IPS DF 4.7 (cell line): ENCODE results near the gene CLPSL1.
"Not testable (repeated sequence)": the region's sequence is repeated elsewhere in the genome, so short reads cannot be mapped to it uniquely, and the experiment has no call there.

Experiments used
- DNase-seq: peaks from one replicate; pipeline ENCODE4 v3.0.0-alpha.2; 2013; ENCODE audit warnings: low spot score; ENCODE audit errors: extremely low read depth

The CLPSL1 gene, protein sequence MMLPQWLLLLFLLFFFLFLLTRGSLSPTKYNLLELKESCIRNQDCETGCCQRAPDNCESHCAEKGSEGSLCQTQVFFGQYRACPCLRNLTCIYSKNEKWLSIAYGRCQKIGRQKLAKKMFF

DNA sequence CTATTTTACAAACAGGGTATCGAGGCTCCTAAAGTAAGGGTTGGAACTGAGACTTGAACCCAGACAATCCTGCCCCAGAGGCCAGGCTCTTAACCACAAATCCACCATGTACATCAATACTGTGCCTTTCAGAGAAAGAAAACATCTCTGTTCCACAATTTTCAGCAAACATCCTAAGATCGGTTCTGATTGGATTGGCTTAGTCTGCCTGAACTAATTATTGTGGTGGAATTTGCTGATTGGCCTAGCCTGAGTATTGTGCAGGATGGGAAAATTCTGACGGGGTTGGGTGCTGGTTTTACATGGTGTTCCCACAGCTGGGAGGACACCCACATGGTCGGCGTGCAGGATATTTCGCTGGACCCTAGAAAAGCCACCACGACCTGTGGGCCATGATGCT, at the start of gene CLPSL1:
Gene CLPSL1 (plus strand): TSS at position 301 of the 400 bp plus-strand sequence. CDS start 92 bp downstream, at position 393.
- no peak for DNase-seq

DNA sequence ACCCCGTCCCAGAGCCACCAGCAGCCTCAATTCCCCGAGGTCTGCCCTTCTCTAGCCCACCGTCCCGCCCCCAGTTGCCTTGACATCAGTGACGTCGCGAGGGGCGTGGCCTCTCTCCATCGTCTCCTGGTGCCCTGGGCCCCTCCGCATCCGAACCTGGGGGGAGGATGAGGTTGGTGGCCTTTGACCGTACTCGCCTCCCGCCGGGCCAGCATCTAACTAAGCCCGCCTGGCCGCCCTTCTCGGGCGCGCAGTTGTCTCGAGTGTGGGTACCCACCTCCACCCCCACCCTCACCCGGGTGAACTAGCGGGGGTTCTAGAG, 49.4 kb upstream of the CLPSL1 start:
- DNase-seq: no peak

DNA sequence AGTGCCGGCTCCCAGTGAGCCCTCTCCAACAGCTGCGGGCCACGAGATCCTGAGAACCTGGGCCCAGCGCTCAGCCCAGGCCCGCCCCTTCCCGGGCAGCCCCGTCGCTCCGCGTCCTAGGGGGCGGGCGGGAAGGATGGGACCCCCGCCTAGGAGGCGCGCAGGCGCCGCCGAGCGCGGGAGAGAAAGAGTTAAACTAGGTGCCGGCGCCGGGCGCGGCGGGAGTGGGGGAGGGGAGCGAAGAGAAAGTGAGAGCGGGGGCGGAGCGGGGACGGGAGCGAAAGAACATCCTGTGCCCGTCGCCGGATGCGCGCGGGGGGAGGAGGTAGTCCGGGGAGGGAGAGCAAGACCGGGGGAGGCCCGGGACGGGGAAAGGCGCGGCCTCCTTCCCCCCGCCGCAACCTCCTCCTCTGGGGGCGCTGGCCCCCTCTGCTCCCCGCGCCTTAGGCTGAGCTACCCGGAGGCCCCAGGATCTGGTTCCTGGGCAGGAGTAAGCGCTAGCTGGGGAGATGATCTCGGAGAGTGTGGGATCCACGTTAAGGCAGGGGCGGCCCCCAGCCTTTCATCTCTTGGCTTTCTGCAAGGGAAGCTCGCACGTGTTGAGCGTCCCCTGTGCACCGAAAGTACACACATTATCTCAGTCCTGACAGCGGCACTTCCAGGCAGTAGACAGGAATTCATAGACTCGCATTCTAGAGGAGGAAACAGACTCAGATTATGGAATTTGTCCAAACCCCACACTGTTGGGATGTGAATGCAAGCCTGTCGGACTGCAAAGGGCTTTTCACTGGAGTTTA, 48.9 kb upstream of the CLPSL1 start:
- no peak for DNase-seq

DNA sequence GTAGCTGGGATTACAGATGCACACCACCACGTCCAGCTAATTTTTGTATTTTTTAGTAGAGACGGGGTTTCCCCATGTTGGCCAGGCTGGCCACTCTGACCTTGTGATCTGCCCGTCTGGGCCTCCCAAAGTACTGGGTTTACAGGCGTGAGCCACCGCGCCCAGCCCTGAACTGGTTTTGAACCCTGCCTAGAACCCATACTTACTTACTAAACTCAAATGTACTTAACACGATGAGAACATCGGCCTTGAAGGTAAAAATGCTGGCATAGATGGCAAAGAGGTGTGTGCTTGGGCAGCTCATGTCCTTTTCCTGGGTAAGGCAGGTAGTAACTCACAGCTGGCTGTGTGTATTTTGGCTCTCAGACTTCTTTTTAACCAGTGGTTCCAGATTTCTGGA, 47.2 kb upstream of the CLPSL1 start:
- DNase-seq: no peak

DNA sequence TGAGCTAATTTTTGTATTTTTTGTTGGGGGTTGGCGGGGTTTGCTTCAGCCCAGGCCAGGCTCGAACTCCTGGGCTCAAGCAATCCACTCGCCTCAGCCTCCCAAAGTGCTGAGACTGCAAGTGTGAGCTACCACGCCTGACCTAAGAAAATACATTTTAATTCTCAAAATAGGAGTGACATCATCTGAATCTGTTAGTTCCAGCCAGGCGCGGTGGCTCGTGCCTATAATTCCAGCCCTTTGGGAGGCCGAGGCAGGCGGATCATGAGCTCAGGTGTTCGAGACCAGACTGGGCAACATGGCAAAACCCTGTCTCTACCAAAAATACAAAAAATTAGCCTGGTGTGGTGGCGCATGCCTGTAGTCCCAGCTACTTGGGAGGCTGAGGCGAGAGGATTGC, 46.5 kb upstream of the CLPSL1 start:
- DNase-seq: not testable (repeated sequence)

DNA sequence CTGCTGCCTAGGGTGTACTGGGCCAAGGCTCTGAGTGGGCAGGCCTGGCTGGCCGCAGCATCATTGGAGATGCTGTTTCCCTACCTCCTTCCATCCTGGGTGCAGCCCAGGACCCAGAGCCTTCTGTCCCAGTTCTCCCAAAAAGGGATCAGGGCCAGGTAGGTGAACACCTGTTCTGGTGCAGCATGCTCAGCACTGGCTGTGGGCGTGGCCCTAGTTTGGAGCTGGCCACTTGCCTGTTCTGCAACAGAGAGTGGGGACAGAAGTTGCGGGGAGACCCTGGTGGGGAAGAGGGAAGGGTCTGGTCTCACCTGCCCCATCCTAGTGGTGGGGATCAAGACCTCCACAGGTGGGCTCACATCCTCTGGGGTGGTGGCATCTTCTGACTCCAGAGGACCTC, 45.4 kb upstream of the CLPSL1 start:
- no peak for DNase-seq

DNA sequence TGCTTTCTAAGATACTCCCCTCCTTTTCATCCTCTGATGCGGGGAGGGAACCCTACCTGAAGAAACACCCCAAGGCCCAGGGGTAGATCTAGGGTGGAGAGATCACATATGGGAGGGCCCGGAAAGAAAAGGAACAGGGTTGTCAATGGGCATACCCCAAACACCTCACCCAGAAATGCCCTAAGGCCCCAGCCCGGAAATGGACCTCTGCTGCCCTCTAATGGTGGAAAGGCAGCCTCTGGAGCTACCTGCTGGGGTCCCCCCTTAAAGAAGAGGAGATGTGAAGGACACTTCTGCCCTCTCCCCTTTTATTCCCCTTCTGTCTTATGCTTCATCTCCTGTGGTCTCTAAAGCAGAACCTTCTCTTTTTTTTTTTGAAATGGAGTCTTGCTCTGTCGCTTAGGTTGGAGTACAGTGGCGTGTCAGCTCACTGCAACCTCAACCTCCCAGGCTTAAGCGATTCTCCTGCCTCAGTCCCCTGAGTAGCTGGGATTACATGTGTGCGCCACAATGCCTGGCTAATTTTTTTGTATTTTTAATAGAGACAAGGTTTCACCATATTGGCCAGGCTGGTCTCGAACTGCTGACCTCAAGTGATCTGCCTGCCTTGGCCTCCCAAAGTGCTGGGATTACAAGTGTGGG, 44.4 kb upstream of the CLPSL1 start:
- no peak for DNase-seq

DNA sequence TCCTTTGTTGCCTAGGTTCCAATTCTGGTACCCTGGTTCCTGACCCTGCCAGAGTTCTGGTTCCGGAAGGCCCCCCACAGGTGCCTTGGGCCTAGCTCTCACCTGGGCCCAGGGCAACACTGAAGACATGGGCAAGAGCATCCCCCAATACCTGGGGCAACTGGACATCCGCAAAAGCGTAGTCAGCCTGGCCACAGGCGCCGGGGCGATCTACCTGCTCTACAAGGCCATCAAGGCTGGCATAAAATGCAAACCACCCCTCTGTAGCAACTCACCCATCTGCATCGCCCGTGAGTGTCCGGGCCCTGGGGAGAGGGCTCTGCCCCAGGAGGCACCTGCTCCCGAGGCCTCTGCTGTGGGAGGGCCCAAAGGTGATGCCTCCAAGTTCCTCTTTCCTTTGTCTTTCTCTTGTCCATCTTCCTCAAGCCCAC, 43.8 kb upstream of the CLPSL1 start, which contains the start of gene ARMC12:
Gene ARMC12 (plus strand): TSS at position 51 of the 431 bp plus-strand sequence. CDS start 77 bp downstream, at position 128.
- no peak for DNase-seq

DNA sequence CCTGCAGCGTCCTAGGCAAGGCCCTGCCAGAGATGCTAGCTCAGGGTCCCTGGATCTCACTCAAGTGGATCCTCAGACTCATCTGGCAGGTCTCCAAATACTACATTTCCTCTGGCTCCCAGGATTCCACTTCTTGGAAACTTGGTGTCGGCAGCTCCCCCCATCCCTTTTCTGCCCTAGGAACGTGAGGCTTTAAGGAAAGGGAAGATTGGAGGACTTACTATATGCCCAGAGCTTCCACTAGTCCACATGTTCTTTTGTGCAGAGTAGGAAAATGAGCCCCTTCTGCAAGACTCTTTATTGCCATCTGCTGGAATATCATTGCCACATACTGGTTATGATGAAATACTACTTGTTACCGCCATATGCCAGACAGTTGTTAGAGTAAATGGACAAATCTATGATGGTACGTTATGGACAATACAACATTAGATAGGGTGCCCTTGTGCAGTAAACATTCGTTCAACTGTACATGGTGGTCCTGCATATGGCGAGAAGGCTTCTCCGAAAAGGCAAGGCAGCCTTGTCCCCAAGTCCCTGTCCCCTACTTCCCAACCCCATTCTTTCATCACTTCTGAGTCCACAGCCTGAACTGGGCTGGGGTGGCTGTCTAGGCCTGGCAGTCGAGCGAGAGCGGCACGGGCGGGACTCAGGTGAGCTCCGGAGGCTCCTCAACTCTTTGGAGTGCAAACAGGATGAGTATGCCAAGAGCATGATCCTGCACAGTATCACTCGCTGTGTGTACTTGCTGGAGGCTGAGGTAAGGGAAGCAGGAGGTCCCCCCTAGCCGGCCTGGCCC, 43.2 kb upstream of the CLPSL1 start:
- DNase-seq: no peak

DNA sequence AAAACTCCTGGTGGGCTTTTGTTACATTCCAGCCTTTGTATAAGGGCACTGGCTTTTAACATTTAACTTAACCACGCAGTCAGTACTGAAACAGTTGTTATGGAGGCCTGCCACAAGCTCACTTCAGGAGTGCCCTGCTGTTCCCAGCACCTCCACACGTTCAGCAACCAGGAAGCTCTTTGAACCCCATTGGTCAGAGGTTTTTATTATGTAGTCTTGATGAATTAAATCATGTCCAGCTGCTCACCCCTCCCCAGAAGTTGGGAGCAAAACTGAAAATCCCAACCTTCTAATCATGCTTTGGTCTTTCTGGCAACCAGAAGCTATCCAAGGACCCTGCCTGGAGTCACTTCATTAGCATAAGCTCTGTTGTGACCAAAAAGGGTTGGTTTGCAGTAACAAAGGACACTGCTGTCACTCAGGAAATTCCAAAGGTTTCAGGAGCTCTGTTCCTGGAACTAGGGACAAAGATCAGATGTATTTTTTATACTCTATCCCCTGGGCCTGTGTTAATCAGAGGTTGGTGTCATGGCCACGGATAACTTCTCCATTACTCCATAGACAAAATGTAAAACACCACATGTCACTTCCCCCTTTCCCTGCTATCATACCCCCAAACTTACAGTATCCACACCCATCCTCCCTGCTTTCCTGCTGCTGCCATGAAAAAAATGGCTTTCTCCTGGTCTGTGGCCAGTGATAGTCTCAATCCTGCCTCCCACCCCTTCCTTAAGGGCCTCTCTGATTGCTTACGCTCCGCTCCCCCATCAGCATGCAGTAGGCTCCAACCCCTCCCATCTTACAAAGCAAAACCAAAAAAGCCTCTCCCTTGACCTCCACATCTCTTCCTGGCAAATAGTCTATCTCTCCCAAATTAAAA, 40.9 kb upstream of the CLPSL1 start:
- DNase-seq: no peak

DNA sequence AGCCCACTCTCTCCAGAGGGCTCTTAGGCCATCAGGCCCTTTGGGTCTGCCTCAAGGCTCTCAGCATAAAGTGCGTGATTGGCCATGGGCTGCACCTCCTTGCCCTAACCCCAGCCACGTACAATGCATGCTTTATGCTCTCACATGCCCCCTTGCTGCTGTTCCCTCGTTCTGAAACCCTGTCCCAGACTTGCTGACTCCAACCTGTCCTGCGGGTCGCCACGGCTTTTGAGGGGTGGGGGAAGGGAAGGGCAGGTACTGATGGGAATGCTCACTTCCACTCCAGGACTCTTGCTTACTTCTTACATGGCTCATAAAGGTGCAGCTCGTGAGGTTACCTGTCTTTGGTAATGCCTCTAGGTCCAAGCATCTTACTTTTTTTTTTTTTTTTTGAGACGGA, 38.0 kb upstream of the CLPSL1 start:
- DNase-seq: no peak

DNA sequence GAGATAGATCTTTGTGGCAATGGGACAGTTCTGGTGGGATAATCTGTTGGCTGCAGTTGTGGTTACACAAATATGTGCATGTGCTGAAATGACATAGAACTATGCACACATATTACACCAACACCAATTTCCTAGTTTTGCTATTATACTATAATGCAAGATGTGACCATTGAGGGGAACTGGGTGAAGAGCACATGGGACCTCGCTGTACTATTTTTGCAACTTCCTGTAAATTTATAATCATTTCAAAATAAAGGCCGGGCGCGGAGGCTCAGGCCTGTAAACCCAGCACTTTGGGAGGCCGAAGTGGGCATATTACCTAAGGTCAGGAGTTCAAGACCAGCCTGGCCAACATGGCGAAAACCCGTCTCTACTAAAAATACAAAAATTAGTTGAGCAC, 35.3 kb upstream of the CLPSL1 start:
- no peak for DNase-seq

DNA sequence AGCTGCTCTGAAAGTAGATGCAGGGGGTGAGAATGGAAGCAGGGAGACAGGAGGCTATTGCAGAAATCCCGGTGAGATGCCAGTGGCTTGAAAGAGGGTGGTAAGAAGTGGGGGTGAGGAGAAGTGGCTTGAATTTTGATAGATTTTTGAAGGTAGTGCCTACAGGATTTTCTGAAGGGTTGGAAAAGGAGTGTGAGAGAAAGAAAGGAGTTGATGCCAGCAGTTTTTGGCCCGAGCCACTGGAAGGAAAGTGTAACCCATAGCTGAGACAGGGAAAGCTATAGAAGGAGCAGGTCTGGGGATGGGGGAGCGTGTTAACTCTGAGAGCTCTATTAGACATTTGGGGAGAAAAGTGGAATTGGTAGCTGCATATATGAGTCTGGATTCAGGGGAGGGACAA, 34.3 kb upstream of the CLPSL1 start:
- DNase-seq: no peak

DNA sequence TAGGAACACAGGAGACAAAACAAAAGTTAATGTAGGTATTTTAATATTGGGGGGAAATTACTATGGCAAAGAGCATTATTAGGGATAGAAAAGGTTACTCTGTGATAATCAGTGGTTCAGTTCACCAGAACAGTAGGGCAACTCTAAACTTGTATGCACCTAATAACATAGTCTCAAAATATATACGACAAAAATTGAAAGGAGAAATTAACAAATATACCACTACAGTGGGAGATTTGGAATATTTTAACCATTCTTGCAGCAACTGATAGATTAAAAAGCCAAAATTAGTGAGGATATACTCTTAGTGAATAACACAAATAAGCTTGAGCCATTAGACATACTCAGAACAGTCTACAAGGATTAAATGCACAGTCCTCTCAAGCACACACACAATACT, 32.9 kb upstream of the CLPSL1 start:
- DNase-seq: no peak

DNA sequence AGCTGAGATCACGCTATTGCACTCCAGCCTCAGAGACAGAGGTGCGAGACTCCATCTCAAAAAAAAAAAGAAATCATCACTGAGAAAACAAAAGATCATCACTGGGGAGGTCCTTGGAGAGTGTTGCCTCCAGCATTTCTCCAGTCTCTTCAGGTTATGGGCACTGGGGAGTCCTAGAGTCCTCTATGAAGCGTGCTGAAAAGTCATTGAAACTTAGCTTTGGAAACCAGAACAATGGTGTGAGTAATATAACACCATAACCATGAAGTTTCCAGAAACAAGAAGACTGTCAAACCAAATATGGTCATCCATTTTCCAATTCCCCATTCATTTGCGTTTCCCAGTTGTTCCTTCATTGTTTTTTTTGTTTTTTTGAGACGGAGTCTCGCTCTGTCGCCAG, 30.3 kb upstream of the CLPSL1 start:
- DNase-seq: no peak

DNA sequence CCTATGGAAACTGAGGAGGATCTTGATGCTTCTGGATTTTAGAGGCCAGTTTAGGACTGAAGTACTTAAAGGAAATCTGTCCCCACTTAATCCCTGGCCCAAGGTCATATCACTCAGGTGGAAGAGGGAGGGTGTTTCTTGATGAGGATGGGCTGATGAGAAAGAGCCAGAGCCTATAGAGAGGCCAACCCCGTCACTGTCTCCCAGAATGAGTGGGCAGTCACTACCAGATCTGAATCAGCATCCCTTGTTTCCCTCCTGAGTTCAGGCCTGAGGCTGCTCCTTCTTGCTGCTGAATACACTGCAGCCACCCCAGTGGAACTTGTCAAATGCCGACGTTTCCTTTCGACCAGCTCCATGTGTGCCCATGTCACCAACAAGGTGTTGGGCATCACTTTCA, 29.2 kb upstream of the CLPSL1 start:
- DNase-seq: no peak

DNA sequence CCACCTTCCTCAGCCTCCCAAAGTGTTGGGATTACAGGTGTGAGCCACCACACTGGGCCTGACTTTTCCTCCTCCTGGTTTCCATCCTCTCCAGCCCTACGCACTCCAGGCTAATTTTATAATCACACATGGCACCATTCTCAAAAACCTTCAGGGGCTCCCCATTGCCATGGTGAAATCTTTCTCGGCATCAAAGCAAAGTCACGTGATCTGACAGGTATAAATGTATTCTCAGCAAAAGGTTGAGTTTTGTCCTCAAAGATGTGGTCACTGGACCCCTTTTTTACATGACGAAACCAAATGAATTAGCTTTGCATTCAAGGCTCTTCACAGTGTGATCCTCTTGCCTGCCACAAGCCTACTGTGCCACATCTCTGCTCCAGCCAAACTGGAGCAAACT, 28.5 kb upstream of the CLPSL1 start:
- DNase-seq: no peak

DNA sequence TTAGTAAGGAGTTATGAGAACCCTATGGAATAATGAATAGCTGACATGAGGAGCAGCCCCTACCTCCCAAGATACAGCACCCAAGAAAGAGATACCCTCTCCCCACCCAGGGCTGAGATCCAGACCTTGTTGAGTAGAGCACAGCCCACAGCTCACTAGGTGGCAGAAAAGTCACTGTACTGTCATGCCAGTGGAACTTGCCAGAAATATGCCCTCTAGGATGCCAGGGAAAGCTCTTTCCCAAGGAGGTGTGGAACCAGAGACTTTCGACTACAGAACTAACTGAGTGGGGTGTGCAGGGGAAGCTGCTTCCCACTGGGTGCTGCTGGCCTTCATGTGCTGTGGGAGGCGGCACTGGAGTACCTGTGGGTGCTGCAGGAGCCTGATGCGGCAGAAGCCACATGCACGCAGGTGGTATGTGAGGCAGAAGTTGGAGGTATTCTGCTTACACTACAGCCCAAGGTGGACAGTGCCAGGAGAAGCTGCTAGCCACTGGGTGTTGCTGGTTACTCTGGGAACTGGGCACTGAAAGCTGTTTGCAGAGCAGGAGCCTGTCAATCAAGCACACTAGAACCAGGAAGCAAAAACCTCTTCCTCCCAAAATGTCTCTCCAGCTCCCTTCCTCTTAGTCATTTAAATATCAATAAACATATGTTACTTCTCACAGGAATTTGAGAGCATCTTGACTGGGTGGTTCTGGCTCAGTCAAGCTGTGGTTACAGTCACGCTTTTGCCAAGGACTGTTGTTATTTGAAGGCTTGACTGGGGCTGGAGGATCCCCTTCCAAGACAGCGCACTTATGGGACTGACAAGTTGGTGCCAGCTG, 26.2 kb upstream of the CLPSL1 start:
- no peak for DNase-seq

DNA sequence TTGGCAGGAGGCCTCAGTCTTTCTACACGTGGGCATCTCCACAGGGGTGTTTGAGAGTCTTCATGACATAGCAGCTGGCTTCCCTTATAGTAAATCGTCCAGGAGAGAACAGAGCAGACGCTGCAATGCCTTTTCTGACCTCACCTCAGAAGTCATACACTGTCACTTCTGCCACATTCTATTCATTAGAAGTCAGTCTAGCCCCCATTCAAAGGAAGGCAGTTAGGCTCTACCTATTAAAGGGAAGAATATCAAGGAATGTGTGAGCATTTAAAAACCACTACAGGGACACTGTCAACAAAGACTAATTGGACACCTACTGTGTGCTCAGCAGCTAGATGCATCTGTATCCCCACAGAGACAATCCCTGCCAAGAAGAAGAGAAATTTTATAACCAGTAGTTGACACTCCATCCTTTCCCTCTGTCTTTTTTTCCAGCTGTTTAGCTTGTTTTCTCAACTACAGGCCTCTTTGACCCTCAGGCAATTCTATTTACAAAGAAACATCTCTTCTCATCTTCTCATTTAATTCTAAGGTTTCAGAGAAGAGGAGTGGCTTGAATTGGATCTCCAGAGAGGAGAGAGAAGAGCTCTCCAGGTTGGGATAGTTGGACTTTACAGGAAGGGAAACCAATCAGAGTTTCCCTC, 25.4 kb upstream of the CLPSL1 start:
- DNase-seq: no peak
